GM23338 (cell line): Measurements from ENCODE around the gene WIPI1. TPM values are rescaled to one million over a fixed set of nuclear protein-coding genes. Genes with fewer than 3 reads are reported as not detected.

Experiments used
- ATAC-seq: fragments of 200-7000 bp; cut with Tn5 transposase; 3 replicates; pipeline ENCODE4 v1.9.1; 2020
- DNase-seq: peaks from one replicate; pipeline ENCODE4 v3.0.0-alpha.2; 2015; ENCODE audit warnings: low spot score
- H2AFZ ChIP-seq: fragments of 200-600 bp; sonication (generic); 2 replicates; pipeline ENCODE4 v1.8.0; 2016; ENCODE audit warnings: antibody characterized with exemption, mild to moderate bottlenecking, moderate library complexity
- H3F3A ChIP-seq: fragments of 200-600 bp; sonication (generic); replicated peaks from 2 replicates; pipeline ENCODE4 v1.8.0; 2017; ENCODE audit warnings: antibody characterized with exemption, mixed run types, low read depth
- H3K27ac ChIP-seq: fragments of 200-600 bp; sonication (generic); 2 replicates; pipeline ENCODE4 v1.6.1; 2016; ENCODE audit warnings: low read depth
- H3K27me3 ChIP-seq: fragments of 200-600 bp; sonication (generic); 2 replicates; pipeline ENCODE4 v1.8.0; 2016; ENCODE audit warnings: mild to moderate bottlenecking, mixed run types, moderate library complexity; ENCODE audit not compliant: insufficient read depth
- H3K36me3 ChIP-seq: fragments of 200-600 bp; sonication (generic); 2 replicates; pipeline ENCODE4 v1.8.0; 2016; ENCODE audit warnings: mild to moderate bottlenecking; ENCODE audit not compliant: insufficient read depth
- H3K4me1 ChIP-seq: fragments of 200-600 bp; sonication (generic); 2 replicates; pipeline ENCODE4 v1.8.0; 2016; ENCODE audit warnings: mild to moderate bottlenecking, moderate library complexity; ENCODE audit not compliant: insufficient read depth
- H3K4me2 ChIP-seq: fragments of 200-600 bp; sonication (generic); 2 replicates; pipeline ENCODE4 v1.7.1; 2017; ENCODE audit warnings: mixed run types
- H3K4me3 ChIP-seq: fragments of 200-600 bp; sonication (generic); 2 replicates; pipeline ENCODE4 v1.6.1; 2016; ENCODE audit warnings: mixed run types
- H3K79me2 ChIP-seq: fragments of 200-600 bp; sonication (generic); replicated peaks from 2 replicates; pipeline ENCODE4 v1.8.0; 2017; ENCODE audit warnings: mild to moderate bottlenecking; ENCODE audit not compliant: insufficient read depth
- H3K9me2 ChIP-seq: fragments of 200-600 bp; sonication (generic); 2 replicates; pipeline ENCODE4 v1.8.0; 2017; ENCODE audit not compliant: insufficient read depth
- H4K20me1 ChIP-seq: fragments of 200-600 bp; sonication (generic); replicated peaks from 2 replicates; pipeline ENCODE4 v1.8.0; 2017; ENCODE audit warnings: mild to moderate bottlenecking; ENCODE audit not compliant: insufficient read depth
- H3K27ac Mint-ChIP-seq: 2 replicates; pipeline ENCODE4 v1.8.0; 2020; ENCODE audit warnings: inconsistent platforms, mild to moderate bottlenecking, moderate library complexity, mixed read lengths
- H3K27me3 Mint-ChIP-seq: 3 replicates; pipeline ENCODE4 v1.8.0; 2022; ENCODE audit warnings: low read depth, mild to moderate bottlenecking, moderate library complexity, mixed read lengths, inconsistent platforms; ENCODE audit not compliant: insufficient read depth, poor library complexity
- H3K36me3 Mint-ChIP-seq: 3 replicates; pipeline ENCODE4 v1.8.0; 2021; ENCODE audit warnings: low read depth, mild to moderate bottlenecking, inconsistent platforms, moderate library complexity, mixed read lengths
- H3K4me1 Mint-ChIP-seq: 3 replicates; pipeline ENCODE4 v1.8.0; 2020; ENCODE audit warnings: mild to moderate bottlenecking, inconsistent platforms, mixed read lengths
- H3K4me3 Mint-ChIP-seq: 3 replicates; pipeline ENCODE4 v1.8.0; 2021; ENCODE audit warnings: moderate library complexity, mild to moderate bottlenecking, inconsistent platforms, mixed read lengths
- H3K9me3 Mint-ChIP-seq: 3 replicates; pipeline ENCODE4 v1.8.0; 2020; ENCODE audit warnings: moderate library complexity, mild to moderate bottlenecking, inconsistent platforms, mixed read lengths
- CREB1 ChIP-seq: fragments of 250-450 bp; sonication (Bioruptor Pico); IDR thresholded peaks from 2 replicates; pipeline ENCODE4 v1.5.0; 2020; ENCODE audit warnings: low read depth, mild to moderate bottlenecking, moderate library complexity
- EZH2 ChIP-seq: fragments of 200-600 bp; sonication (generic); IDR thresholded peaks from one replicate; pipeline ENCODE4 v1.8.0; 2017; ENCODE audit warnings: antibody characterized with exemption, mild to moderate bottlenecking, low read depth; ENCODE audit not compliant: unreplicated experiment
- EZH2phosphoT487 ChIP-seq: fragments of 200-600 bp; sonication (generic); IDR thresholded peaks from one replicate; pipeline ENCODE4 v1.8.1; 2018; ENCODE audit warnings: antibody characterized with exemption; ENCODE audit not compliant: unreplicated experiment
- JUNB ChIP-seq: IDR thresholded peaks from one replicate; pipeline ENCODE4 v1.6.1; 2016; ENCODE audit warnings: antibody characterized with exemption; ENCODE audit not compliant: unreplicated experiment
- NANOG ChIP-seq: IDR thresholded peaks from 2 replicates; pipeline ENCODE4 v1.6.1; 2016; ENCODE audit warnings: antibody characterized with exemption, borderline replicate concordance
- POLR2AphosphoS5 ChIP-seq: IDR thresholded peaks from 2 replicates; pipeline ENCODE4 v1.6.1; 2016; ENCODE audit warnings: antibody characterized with exemption, low read depth
- STAT1 ChIP-seq: IDR thresholded peaks from one replicate; pipeline ENCODE4 v1.6.1; 2016; ENCODE audit warnings: antibody characterized with exemption; ENCODE audit not compliant: unreplicated experiment
- ZNF114 ChIP-seq: fragments of 250-450 bp; sonication (Bioruptor Pico); IDR thresholded peaks from 2 replicates; pipeline ENCODE4 v1.5.0; 2020; ENCODE audit warnings: mild to moderate bottlenecking, moderate library complexity
- ZNF331 ChIP-seq: fragments of 250-450 bp; sonication (Bioruptor Pico); IDR thresholded peaks from 2 replicates; pipeline ENCODE4 v1.5.0; 2020; ENCODE audit warnings: low read depth, mild to moderate bottlenecking, moderate library complexity
- polyA plus RNA-seq: library from polyadenylated mRNA; unstranded; fragments of >200 nt; fragmentation: Nextera tagmentation; extraction: Ambion mirVana; gene quantifications from 2 replicates; pipeline ENCODE4 v1.2.1, GENCODE V29; 2016
- total RNA-seq: library from RNA; depleted of rRNA; stranded (reverse); fragments of >200 nt; shearing (Covaris generic); gene quantifications from 2 replicates; pipeline ENCODE4 v1.2.3, GENCODE V29; 2014
- TF ChIP-seq, protein P1 (sequence below), 2 experiments: fragments of 200-600 bp in 1 of 2; sonication (generic) in 1 of 2; conservative IDR thresholded peaks; 2 replicates each; pipeline versions ENCODE4 v1.5.1 to v1.6.1; 2016 to 2017; ENCODE audit warnings: antibody characterized with exemption in 2 of 2, low read depth in 2 of 2, mild to moderate bottlenecking in 2 of 2, moderate library complexity in 1 of 2
- TF ChIP-seq, protein P2 (sequence below): IDR thresholded peaks from 2 replicates; pipeline ENCODE4 v1.6.1; 2016; ENCODE audit warnings: antibody characterized with exemption
- TF ChIP-seq, protein P3 (sequence below): IDR thresholded peaks from one replicate; pipeline ENCODE4 v1.6.1; 2018; ENCODE audit warnings: antibody characterized with exemption; ENCODE audit not compliant: unreplicated experiment
- TF ChIP-seq, protein P4 (sequence below): fragments of 250-450 bp; sonication (Bioruptor Pico); IDR thresholded peaks from 2 replicates; pipeline ENCODE4 v1.5.0; 2020; ENCODE audit warnings: mild to moderate bottlenecking, moderate library complexity

WIPI1 gene
- total and polyA plus RNA-seq, 2 experiments from 2014 or later: 24.1 to 29.3 TPM

DNA sequence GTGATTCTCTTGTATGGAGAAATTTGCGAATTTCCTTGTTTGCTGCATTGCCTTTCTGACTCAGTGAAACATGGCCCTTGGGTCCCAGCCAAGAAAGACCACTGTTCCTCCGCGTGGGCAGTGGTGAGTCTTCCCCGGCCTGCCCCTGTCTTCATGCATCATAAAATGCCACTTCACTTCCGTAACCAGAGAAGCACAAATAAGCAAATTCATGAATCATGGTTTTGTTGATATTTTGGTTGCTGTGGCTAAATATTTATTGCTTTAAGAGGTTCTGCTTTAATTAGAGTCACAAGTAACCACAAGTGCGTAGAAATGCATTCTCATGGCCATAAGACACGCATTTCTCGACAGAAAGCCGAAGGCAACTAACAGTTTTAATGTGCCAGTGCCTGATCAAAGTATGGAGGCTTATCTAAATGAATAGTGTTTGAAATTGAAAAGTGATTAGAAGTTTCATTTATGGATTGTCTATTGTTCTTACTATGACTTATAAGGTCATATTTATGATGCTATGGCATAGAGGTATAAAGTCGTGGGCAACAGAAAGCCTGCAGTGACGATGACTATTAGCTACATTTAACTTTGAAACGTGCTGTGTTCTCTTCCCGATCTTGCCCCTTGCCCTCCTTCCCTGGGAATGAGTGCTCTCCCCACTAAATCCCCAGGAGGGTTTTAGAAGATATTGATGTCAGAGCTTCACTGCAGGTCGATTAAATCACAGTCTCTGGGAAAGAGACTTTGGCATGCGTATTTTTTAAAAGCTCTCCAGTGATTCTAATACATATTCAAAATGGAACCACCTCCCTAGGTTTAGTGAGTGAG lies 76.0 kb downstream of the WIPI1 start:
- Histone ChIP-seq H4K20me1 (no peaks in the 10 kb centered on the region), H3K79me2 (no peaks in the 10 kb centered on the region), H3F3A (no peaks in the 10 kb centered on the region), H3K4me3 (no peak overlapping the region), H3K27me3 (no peaks in the 10 kb centered on the region), H3K9me2 (no peaks in the 10 kb centered on the region), H2AFZ (no peak overlapping the region), H3K4me2 (no peak overlapping the region), H3K36me3 (no peaks in the 10 kb centered on the region), H3K4me1 (peaks cover 20% of the 10 kb centered on the region), H3K27ac (no peak overlapping the region)
- H3K4me1 Mint-ChIP-seq: peaks cover 29% of the 10 kb centered on the region
- peaks cover 8% of the 10 kb centered on the region for H3K27me3 Mint-ChIP-seq
- TF ChIP-seq NANOG (no peak), EZH2 (no peak), POLR2AphosphoS5 (no peak), CREB1 (no peak), JUNB (no peak), ZNF114 (CRISPR knock-in tag) (no peak), STAT1 (no peak), ZNF331 (CRISPR knock-in tag) (no peak), EZH2phosphoT487 (no peak)
- TF ChIP-seq, protein P1, sequence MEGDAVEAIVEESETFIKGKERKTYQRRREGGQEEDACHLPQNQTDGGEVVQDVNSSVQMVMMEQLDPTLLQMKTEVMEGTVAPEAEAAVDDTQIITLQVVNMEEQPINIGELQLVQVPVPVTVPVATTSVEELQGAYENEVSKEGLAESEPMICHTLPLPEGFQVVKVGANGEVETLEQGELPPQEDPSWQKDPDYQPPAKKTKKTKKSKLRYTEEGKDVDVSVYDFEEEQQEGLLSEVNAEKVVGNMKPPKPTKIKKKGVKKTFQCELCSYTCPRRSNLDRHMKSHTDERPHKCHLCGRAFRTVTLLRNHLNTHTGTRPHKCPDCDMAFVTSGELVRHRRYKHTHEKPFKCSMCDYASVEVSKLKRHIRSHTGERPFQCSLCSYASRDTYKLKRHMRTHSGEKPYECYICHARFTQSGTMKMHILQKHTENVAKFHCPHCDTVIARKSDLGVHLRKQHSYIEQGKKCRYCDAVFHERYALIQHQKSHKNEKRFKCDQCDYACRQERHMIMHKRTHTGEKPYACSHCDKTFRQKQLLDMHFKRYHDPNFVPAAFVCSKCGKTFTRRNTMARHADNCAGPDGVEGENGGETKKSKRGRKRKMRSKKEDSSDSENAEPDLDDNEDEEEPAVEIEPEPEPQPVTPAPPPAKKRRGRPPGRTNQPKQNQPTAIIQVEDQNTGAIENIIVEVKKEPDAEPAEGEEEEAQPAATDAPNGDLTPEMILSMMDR (conservative IDR thresholded peaks at IDR 0.05; ENCODE audit: low read depth in 2 of 2): no peak
- TF ChIP-seq, protein P2, sequence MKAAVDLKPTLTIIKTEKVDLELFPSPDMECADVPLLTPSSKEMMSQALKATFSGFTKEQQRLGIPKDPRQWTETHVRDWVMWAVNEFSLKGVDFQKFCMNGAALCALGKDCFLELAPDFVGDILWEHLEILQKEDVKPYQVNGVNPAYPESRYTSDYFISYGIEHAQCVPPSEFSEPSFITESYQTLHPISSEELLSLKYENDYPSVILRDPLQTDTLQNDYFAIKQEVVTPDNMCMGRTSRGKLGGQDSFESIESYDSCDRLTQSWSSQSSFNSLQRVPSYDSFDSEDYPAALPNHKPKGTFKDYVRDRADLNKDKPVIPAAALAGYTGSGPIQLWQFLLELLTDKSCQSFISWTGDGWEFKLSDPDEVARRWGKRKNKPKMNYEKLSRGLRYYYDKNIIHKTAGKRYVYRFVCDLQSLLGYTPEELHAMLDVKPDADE: no peak
- TF ChIP-seq, protein P3, sequence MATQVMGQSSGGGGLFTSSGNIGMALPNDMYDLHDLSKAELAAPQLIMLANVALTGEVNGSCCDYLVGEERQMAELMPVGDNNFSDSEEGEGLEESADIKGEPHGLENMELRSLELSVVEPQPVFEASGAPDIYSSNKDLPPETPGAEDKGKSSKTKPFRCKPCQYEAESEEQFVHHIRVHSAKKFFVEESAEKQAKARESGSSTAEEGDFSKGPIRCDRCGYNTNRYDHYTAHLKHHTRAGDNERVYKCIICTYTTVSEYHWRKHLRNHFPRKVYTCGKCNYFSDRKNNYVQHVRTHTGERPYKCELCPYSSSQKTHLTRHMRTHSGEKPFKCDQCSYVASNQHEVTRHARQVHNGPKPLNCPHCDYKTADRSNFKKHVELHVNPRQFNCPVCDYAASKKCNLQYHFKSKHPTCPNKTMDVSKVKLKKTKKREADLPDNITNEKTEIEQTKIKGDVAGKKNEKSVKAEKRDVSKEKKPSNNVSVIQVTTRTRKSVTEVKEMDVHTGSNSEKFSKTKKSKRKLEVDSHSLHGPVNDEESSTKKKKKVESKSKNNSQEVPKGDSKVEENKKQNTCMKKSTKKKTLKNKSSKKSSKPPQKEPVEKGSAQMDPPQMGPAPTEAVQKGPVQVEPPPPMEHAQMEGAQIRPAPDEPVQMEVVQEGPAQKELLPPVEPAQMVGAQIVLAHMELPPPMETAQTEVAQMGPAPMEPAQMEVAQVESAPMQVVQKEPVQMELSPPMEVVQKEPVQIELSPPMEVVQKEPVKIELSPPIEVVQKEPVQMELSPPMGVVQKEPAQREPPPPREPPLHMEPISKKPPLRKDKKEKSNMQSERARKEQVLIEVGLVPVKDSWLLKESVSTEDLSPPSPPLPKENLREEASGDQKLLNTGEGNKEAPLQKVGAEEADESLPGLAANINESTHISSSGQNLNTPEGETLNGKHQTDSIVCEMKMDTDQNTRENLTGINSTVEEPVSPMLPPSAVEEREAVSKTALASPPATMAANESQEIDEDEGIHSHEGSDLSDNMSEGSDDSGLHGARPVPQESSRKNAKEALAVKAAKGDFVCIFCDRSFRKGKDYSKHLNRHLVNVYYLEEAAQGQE: no peak
- TF ChIP-seq, protein P4, sequence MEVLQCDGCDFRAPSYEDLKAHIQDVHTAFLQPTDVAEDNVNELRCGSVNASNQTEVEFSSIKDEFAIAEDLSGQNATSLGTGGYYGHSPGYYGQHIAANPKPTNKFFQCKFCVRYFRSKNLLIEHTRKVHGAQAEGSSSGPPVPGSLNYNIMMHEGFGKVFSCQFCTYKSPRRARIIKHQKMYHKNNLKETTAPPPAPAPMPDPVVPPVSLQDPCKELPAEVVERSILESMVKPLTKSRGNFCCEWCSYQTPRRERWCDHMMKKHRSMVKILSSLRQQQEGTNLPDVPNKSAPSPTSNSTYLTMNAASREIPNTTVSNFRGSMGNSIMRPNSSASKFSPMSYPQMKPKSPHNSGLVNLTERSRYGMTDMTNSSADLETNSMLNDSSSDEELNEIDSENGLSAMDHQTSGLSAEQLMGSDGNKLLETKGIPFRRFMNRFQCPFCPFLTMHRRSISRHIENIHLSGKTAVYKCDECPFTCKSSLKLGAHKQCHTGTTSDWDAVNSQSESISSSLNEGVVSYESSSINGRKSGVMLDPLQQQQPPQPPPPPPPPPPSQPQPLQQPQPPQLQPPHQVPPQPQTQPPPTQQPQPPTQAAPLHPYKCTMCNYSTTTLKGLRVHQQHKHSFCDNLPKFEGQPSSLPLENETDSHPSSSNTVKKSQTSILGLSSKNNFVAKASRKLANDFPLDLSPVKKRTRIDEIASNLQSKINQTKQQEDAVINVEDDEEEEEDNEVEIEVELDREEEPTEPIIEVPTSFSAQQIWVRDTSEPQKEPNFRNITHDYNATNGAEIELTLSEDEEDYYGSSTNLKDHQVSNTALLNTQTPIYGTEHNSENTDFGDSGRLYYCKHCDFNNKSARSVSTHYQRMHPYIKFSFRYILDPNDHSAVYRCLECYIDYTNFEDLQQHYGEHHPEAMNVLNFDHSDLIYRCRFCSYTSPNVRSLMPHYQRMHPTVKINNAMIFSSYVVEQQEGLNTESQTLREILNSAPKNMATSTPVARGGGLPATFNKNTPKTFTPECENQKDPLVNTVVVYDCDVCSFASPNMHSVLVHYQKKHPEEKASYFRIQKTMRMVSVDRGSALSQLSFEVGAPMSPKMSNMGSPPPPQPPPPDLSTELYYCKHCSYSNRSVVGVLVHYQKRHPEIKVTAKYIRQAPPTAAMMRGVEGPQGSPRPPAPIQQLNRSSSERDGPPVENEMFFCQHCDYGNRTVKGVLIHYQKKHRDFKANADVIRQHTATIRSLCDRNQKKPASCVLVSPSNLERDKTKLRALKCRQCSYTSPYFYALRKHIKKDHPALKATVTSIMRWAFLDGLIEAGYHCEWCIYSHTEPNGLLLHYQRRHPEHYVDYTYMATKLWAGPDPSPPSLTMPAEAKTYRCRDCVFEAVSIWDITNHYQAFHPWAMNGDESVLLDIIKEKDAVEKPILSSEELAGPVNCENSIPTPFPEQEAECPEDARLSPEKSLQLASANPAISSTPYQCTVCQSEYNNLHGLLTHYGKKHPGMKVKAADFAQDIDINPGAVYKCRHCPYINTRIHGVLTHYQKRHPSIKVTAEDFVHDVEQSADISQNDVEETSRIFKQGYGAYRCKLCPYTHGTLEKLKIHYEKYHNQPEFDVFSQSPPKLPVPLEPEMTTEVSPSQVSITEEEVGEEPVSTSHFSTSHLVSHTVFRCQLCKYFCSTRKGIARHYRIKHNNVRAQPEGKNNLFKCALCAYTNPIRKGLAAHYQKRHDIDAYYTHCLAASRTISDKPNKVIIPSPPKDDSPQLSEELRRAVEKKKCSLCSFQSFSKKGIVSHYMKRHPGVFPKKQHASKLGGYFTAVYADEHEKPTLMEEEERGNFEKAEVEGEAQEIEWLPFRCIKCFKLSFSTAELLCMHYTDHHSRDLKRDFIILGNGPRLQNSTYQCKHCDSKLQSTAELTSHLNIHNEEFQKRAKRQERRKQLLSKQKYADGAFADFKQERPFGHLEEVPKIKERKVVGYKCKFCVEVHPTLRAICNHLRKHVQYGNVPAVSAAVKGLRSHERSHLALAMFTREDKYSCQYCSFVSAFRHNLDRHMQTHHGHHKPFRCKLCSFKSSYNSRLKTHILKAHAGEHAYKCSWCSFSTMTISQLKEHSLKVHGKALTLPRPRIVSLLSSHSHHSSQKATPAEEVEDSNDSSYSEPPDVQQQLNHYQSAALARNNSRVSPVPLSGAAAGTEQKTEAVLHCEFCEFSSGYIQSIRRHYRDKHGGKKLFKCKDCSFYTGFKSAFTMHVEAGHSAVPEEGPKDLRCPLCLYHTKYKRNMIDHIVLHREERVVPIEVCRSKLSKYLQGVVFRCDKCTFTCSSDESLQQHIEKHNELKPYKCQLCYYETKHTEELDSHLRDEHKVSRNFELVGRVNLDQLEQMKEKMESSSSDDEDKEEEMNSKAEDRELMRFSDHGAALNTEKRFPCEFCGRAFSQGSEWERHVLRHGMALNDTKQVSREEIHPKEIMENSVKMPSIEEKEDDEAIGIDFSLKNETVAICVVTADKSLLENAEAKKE (CRISPR knock-in tag): no peak
- no peaks in the 10 kb centered on the region for H3K9me3 Mint-ChIP-seq
- no peak overlapping the region for H3K4me3 Mint-ChIP-seq
- ATAC-seq: no peak
- peak overlapping the region; percentile 24; the same call in 1 of the 2 replicates for H3K27ac Mint-ChIP-seq
- no peak for DNase-seq
- H3K36me3 Mint-ChIP-seq: no peaks in the 10 kb centered on the region
